ENCODE measurements around the gene XK. TPM values are rescaled to one million over a fixed set of nuclear protein-coding genes. Genes with fewer than 3 reads are reported as not detected.

XK gene
- total and polyA plus RNA-seq, 10 of the 15 experiments (the other 5 are each of a cell fraction or from before 2014, with no cell fraction given): not detected

DNA sequence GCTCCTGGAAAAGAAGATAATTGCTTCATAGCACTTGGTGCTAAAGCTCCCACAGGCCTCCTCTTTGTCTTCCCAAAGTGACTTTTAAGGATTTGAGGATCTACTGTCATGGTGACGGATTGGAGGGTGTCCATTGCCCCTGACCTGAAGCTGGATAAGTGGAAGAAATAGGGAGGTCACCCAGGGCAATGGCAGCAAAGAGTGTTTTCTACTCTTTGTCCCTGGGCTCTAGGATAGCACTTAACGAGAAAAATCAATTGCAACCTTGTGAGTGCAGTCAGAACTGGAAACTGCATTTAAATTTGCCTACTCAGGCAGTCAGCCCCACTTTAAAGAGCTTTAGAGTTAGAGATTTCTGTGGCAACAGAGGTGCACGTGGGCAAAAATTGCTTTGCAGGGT lies 43.7 kb upstream of the XK start:
- no peaks in the 10 kb centered on the region for H3K9me3 ChIP-seq (replicated peaks; ENCODE audit: control insufficient read depth, insufficient read depth, low read length)
- H3K4me1 ChIP-seq (ENCODE audit: control insufficient read depth, insufficient read depth, low read length): no peaks in the 10 kb centered on the region
- ATAC-seq: no peak
- in situ Hi-C loops (cut with MboI): no loop called here
- H2AFZ ChIP-seq (ENCODE audit: control insufficient read depth, low read depth, low read length): no peak overlapping the region
- WGBS (ENCODE audit: insufficient coverage, insufficient replicate concordance, low lambda C conversion rate, missing lambda C conversion rate): 2% methylated on average over 3 of the region's 3 CpGs
- TF ChIP-seq ETV6 (conservative IDR thresholded peaks at IDR 0.05 in 1 of 2, IDR thresholded peaks at IDR 0.05 in 1 of 2; ENCODE audit: borderline replicate concordance in 1 of 2, low read depth in 1 of 2): no peak
- TF ChIP-seq NFYB (IDR thresholded peaks at IDR 0.05; ENCODE audit: insufficient read depth, low read depth, low read length): no peak
- no peak for TF ChIP-seq SMAD1 (IDR thresholded peaks at IDR 0.05; ENCODE audit: low read depth, partially characterized antibody)
- no peak for DNase-seq (ENCODE audit: low read depth, low spot score)
- CTCF ChIA-PET: no interaction called here
- BruUV-seq (replicated peaks): no TSS peak
- SMC1A ChIA-PET (ENCODE audit: uncharacterized antibody, unreplicated experiment): no interaction called here
- POLR2A ChIA-PET: no interaction called here
- H3K36me3 ChIP-seq (ENCODE audit: control insufficient read depth in 2 of 2, insufficient read depth in 2 of 2, low read length in 1 of 2): no peaks in the 10 kb centered on the region
- H3K9ac ChIP-seq (ENCODE audit: control insufficient read depth, insufficient read depth, low read length): no peak overlapping the region
- FAIRE-seq: no peak
- H4K20me1 ChIP-seq (ENCODE audit: control insufficient read depth, insufficient read depth): no peaks in the 10 kb centered on the region
- intact Hi-C loops (cut with micrococcal nuclease; ENCODE audit: unreplicated experiment): no loop called here
- no peaks in the 10 kb centered on the region for H3K79me2 ChIP-seq (ENCODE audit: control insufficient read depth, insufficient read depth, low read length)
- RAD21 ChIA-PET (ENCODE audit: unreplicated experiment): no interaction called here
- no peak overlapping the region for H3K27ac ChIP-seq (ENCODE audit: control insufficient read depth, insufficient read depth)
- no peak overlapping the region for H3K4me2 ChIP-seq (ENCODE audit: control insufficient read depth, insufficient read depth)
- H3K4me3 ChIP-seq: no peak overlapping the region
- H3K27me3 ChIP-seq (replicated peaks in 1 of 2; ENCODE audit: control insufficient read depth in 2 of 2, insufficient read depth in 2 of 2, low read length in 1 of 2): no peaks in the 10 kb centered on the region; a peak in 2 of 4 replicates

DNA sequence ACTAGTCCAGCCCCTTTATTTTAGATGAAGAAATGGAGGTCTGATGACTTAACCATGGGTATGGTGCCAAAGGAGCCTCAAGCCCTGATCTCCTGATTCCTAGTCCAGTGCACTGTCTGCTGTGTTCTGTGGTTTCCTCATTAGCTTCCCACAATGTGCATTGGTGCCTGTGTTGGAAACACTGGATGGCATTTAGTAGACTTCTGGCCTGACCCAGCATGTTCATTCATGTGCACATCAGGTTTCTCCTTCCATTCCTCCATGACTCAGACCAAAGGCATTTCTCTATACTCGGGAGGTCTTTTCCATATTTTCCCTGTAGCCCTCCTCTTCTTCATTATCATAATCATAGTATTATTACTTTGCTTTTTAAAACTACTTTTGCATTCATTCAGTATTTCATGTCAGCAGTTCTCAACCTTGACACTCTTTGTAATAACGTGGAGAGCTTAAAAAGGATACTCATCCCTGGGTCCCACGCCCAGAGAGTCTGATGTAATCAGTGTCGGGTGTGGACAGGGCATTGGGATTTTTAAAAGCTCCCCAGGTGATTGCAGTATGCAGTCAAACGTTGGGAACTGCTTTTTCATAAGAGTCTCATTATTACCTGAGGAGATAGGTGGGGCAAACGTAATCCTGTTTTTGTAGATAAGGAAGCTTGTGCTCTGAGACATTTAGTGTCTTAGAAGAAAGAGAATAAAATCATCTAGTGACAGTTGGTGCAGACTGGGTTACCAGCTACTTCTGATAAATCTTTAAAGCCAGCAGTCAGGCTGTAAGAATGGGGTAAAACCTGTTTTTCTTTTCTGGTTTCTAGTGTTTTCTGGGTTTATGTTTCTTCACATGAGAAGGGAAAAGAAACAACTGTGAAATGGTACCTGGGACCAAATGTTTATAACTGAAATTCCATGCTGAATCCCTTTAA lies 40.9 kb upstream of the XK start:
- Histone ChIP-seq H3K4me1 (ENCODE audit: control insufficient read depth, insufficient read depth, low read length) (no peaks in the 10 kb centered on the region), H2AFZ (ENCODE audit: control insufficient read depth, low read depth, low read length) (no peak overlapping the region), H3K9me3 (replicated peaks; ENCODE audit: control insufficient read depth, insufficient read depth, low read length) (no peaks in the 10 kb centered on the region), H3K27me3 (replicated peaks in 1 of 2; ENCODE audit: control insufficient read depth in 2 of 2, insufficient read depth in 2 of 2, low read length in 1 of 2) (no peaks in the 10 kb centered on the region; a peak in 2 of 4 replicates), H4K20me1 (ENCODE audit: control insufficient read depth, insufficient read depth) (no peaks in the 10 kb centered on the region), H3K4me3 (no peak overlapping the region), H3K36me3 (ENCODE audit: control insufficient read depth in 2 of 2, insufficient read depth in 2 of 2, low read length in 1 of 2) (no peaks in the 10 kb centered on the region), H3K4me2 (ENCODE audit: control insufficient read depth, insufficient read depth) (no peak overlapping the region), H3K79me2 (ENCODE audit: control insufficient read depth, insufficient read depth, low read length) (no peaks in the 10 kb centered on the region), H3K9ac (ENCODE audit: control insufficient read depth, insufficient read depth, low read length) (no peak overlapping the region), H3K27ac (ENCODE audit: control insufficient read depth, insufficient read depth) (no peak overlapping the region)
- no peak for ATAC-seq
- ChIA-PET RAD21 (ENCODE audit: unreplicated experiment) (no interaction called here), CTCF (interaction anchor here (0.7 to 1.0 kb wide), 2 partner anchors 9 to 19 kb away, joined by 3 to 4 read pairs; no protein-coding TSS in a partner anchor), SMC1A (ENCODE audit: uncharacterized antibody, unreplicated experiment) (no interaction called here), POLR2A (no interaction called here)
- DNase-seq (ENCODE audit: low read depth, low spot score): no peak
- no TSS peak for BruUV-seq (replicated peaks)
- 8% methylated on average over 6 of the region's 6 CpGs for WGBS (ENCODE audit: insufficient coverage, insufficient replicate concordance, low lambda C conversion rate, missing lambda C conversion rate)
- in situ Hi-C loops (cut with MboI): no loop called here
- intact Hi-C loops (cut with micrococcal nuclease; ENCODE audit: unreplicated experiment): no loop called here
- no peak for FAIRE-seq
- TF ChIP-seq, protein P1, sequence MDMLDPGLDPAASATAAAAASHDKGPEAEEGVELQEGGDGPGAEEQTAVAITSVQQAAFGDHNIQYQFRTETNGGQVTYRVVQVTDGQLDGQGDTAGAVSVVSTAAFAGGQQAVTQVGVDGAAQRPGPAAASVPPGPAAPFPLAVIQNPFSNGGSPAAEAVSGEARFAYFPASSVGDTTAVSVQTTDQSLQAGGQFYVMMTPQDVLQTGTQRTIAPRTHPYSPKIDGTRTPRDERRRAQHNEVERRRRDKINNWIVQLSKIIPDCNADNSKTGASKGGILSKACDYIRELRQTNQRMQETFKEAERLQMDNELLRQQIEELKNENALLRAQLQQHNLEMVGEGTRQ (IDR thresholded peaks at IDR 0.05; ENCODE audit: borderline replicate concordance, low read depth, low read length): no peak
- TF ChIP-seq PAX8 (IDR thresholded peaks at IDR 0.05) (no peak), ESRRA (IDR thresholded peaks at IDR 0.05; ENCODE audit: low read length) (no peak), MTA2 (IDR thresholded peaks at IDR 0.05; ENCODE audit: low read depth) (no peak), EP300 (IDR thresholded peaks at IDR 0.05; ENCODE audit: borderline replicate concordance in 1 of 2, control insufficient read depth in 1 of 2, low read depth in 2 of 2, low read length in 2 of 2) (no peak), MYC (IDR thresholded peaks at IDR 0.05; ENCODE audit: insufficient read depth, insufficient read length, insufficient replicate concordance, low read length, severe bottlenecking) (no peak)
- TF ChIP-seq, protein P2, sequence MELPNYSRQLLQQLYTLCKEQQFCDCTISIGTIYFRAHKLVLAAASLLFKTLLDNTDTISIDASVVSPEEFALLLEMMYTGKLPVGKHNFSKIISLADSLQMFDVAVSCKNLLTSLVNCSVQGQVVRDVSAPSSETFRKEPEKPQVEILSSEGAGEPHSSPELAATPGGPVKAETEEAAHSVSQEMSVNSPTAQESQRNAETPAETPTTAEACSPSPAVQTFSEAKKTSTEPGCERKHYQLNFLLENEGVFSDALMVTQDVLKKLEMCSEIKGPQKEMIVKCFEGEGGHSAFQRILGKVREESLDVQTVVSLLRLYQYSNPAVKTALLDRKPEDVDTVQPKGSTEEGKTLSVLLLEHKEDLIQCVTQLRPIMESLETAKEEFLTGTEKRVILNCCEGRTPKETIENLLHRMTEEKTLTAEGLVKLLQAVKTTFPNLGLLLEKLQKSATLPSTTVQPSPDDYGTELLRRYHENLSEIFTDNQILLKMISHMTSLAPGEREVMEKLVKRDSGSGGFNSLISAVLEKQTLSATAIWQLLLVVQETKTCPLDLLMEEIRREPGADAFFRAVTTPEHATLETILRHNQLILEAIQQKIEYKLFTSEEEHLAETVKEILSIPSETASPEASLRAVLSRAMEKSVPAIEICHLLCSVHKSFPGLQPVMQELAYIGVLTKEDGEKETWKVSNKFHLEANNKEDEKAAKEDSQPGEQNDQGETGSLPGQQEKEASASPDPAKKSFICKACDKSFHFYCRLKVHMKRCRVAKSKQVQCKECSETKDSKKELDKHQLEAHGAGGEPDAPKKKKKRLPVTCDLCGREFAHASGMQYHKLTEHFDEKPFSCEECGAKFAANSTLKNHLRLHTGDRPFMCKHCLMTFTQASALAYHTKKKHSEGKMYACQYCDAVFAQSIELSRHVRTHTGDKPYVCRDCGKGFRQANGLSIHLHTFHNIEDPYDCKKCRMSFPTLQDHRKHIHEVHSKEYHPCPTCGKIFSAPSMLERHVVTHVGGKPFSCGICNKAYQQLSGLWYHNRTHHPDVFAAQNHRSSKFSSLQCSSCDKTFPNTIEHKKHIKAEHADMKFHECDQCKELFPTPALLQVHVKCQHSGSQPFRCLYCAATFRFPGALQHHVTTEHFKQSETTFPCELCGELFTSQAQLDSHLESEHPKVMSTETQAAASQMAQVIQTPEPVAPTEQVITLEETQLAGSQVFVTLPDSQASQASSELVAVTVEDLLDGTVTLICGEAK (IDR thresholded peaks at IDR 0.05; ENCODE audit: borderline replicate concordance): no peak
